ENCODE results near the gene FBXO17. TPM values are rescaled to one million over a fixed set of nuclear protein-coding genes. Genes with fewer than 3 reads are reported as not detected.
A peak's percentile ranks its signal among the peaks of the same experiment; 100 is the strongest.

Gene FBXO17
- total RNA-seq, result 15.1 TPM

GRCh38 chr19:38975214-38975860 is at the start of gene FBXO17:
TSS of gene FBXO17 (minus strand) at chr19:38975742. CDS start at chr19:38950319, 25,423 bp downstream.
- Histone ChIP-seq H3K4me1 (ENCODE audit: control insufficient read depth in 3 of 3, insufficient read depth in 3 of 3, low read length in 3 of 3) (peaks cover 0 to 13% (median 6%) of the 10 kb centered on the region in 3 donors), H3K27me3 (ENCODE audit: control insufficient read depth in 3 of 3, insufficient read depth in 3 of 3, low read length in 3 of 3) (peaks cover 10 to 17% (median 13%) of the 10 kb centered on the region in 3 donors), H3K4me3 (ENCODE audit: low read length in 3 of 3) (peak within 1 kb of the TSS; percentile 52 to 67 (median 59)), H3K9ac (ENCODE audit: low read depth in 1 of 3, low read length in 3 of 3) (peak within 1 kb of the TSS; percentile 53 to 79 (median 73)), H3K27ac (ENCODE audit: low read depth, low read length) (peak within 1 kb of the TSS; percentile 41), H3K36me3 (ENCODE audit: control insufficient read depth in 3 of 3, insufficient read depth in 3 of 3, low read length in 3 of 3) (no peaks in the 10 kb centered on the region), H3K9me3 (ENCODE audit: control insufficient read depth in 3 of 3, low read length in 3 of 3) (no peaks in the 10 kb centered on the region)

GRCh38 chr19:39024875-39025641 is 49.5 kb upstream of the FBXO17 start:
- peaks cover 0 to 3% (median 0%) of the 10 kb centered on the region in 3 donors for H3K9me3 ChIP-seq (ENCODE audit: control insufficient read depth in 3 of 3, low read length in 3 of 3)

GRCh38 chr19:39021063-39021462 is 45.5 kb upstream of the FBXO17 start:
- Histone ChIP-seq H3K36me3 (ENCODE audit: control insufficient read depth in 3 of 3, insufficient read depth in 3 of 3, low read length in 3 of 3) (no peaks in the 10 kb centered on the region), H3K4me3 (ENCODE audit: low read length in 3 of 3) (no peak overlapping the region), H3K27me3 (ENCODE audit: control insufficient read depth in 3 of 3, insufficient read depth in 3 of 3, low read length in 3 of 3) (no peaks in the 10 kb centered on the region), H3K4me1 (ENCODE audit: control insufficient read depth in 3 of 3, insufficient read depth in 3 of 3, low read length in 3 of 3) (no peaks in the 10 kb centered on the region), H3K9me3 (ENCODE audit: control insufficient read depth in 3 of 3, low read length in 3 of 3) (peaks cover 0 to 3% (median 0%) of the 10 kb centered on the region in 3 donors), H3K9ac (ENCODE audit: low read depth in 1 of 3, low read length in 3 of 3) (no peak overlapping the region), H3K27ac (ENCODE audit: low read depth, low read length) (no peak overlapping the region)

More at GRCh38 chr19:39024875-39025641, 49.5 kb upstream of the FBXO17 start:
- H3K36me3 ChIP-seq (ENCODE audit: control insufficient read depth in 3 of 3, insufficient read depth in 3 of 3, low read length in 3 of 3), result peaks cover 0 to 5% (median 0%) of the 10 kb centered on the region in 3 donors
- no peak overlapping the region for H3K9ac ChIP-seq (ENCODE audit: low read depth in 1 of 3, low read length in 3 of 3)
- no peak overlapping the region for H3K27ac ChIP-seq (ENCODE audit: low read depth, low read length)
- H3K27me3 ChIP-seq (ENCODE audit: control insufficient read depth in 3 of 3, insufficient read depth in 3 of 3, low read length in 3 of 3), result no peaks in the 10 kb centered on the region
- H3K4me3 ChIP-seq (ENCODE audit: low read length in 3 of 3), result no peak overlapping the region
- H3K4me1 ChIP-seq (ENCODE audit: control insufficient read depth in 3 of 3, insufficient read depth in 3 of 3, low read length in 3 of 3), result no peaks in the 10 kb centered on the region

GRCh38 chr19:39017646-39018045 is 42.1 kb upstream of the FBXO17 start:
- Histone ChIP-seq H3K9ac (ENCODE audit: low read depth in 1 of 3, low read length in 3 of 3) (no peak overlapping the region), H3K4me1 (ENCODE audit: control insufficient read depth in 3 of 3, insufficient read depth in 3 of 3, low read length in 3 of 3) (no peaks in the 10 kb centered on the region), H3K4me3 (ENCODE audit: low read length in 3 of 3) (no peak overlapping the region), H3K27ac (ENCODE audit: low read depth, low read length) (no peak overlapping the region), H3K36me3 (ENCODE audit: control insufficient read depth in 3 of 3, insufficient read depth in 3 of 3, low read length in 3 of 3) (no peaks in the 10 kb centered on the region), H3K9me3 (ENCODE audit: control insufficient read depth in 3 of 3, low read length in 3 of 3) (peaks cover 0 to 3% (median 0%) of the 10 kb centered on the region in 3 donors), H3K27me3 (ENCODE audit: control insufficient read depth in 3 of 3, insufficient read depth in 3 of 3, low read length in 3 of 3) (no peaks in the 10 kb centered on the region)

- H3K9me3 ChIP-seq (ENCODE audit: control insufficient read depth in 3 of 3, low read length in 3 of 3), result peaks cover 0 to 3% (median 0%) of the 10 kb centered on the region in 3 donors
- no peaks in the 10 kb centered on the region for H3K27me3 ChIP-seq (ENCODE audit: control insufficient read depth in 3 of 3, insufficient read depth in 3 of 3, low read length in 3 of 3)
- no peak overlapping the region for H3K9ac ChIP-seq (ENCODE audit: low read depth in 1 of 3, low read length in 3 of 3)
- H3K4me1 ChIP-seq (ENCODE audit: control insufficient read depth in 3 of 3, insufficient read depth in 3 of 3, low read length in 3 of 3), result no peaks in the 10 kb centered on the region
- H3K36me3 ChIP-seq (ENCODE audit: control insufficient read depth in 3 of 3, insufficient read depth in 3 of 3, low read length in 3 of 3), result no peaks in the 10 kb centered on the region
- H3K4me3 ChIP-seq (ENCODE audit: low read length in 3 of 3), result no peak overlapping the region
- H3K27ac ChIP-seq (ENCODE audit: low read depth, low read length), result no peak overlapping the region
These were observed 41.5 kb upstream of the FBXO17 start for GRCh38 chr19:39017026-39017425.

GRCh38 chr19:39014037-39014436 is 38.5 kb upstream of the FBXO17 start:
- Histone ChIP-seq H3K27me3 (ENCODE audit: control insufficient read depth in 3 of 3, insufficient read depth in 3 of 3, low read length in 3 of 3) (no peaks in the 10 kb centered on the region), H3K9ac (ENCODE audit: low read depth in 1 of 3, low read length in 3 of 3) (no peak overlapping the region), H3K4me1 (ENCODE audit: control insufficient read depth in 3 of 3, insufficient read depth in 3 of 3, low read length in 3 of 3) (no peaks in the 10 kb centered on the region), H3K4me3 (ENCODE audit: low read length in 3 of 3) (no peak overlapping the region), H3K36me3 (ENCODE audit: control insufficient read depth in 3 of 3, insufficient read depth in 3 of 3, low read length in 3 of 3) (no peaks in the 10 kb centered on the region), H3K27ac (ENCODE audit: low read depth, low read length) (no peak overlapping the region), H3K9me3 (ENCODE audit: control insufficient read depth in 3 of 3, low read length in 3 of 3) (no peaks in the 10 kb centered on the region)

GRCh38 chr19:39009001-39009400 is 33.5 kb upstream of the FBXO17 start:
- no peak overlapping the region for H3K4me3 ChIP-seq (ENCODE audit: low read length in 3 of 3)

GRCh38 chr19:39008137-39008536 is 32.6 kb upstream of the FBXO17 start:
- Histone ChIP-seq H3K27ac (ENCODE audit: low read depth, low read length) (no peak overlapping the region), H3K9me3 (ENCODE audit: control insufficient read depth in 3 of 3, low read length in 3 of 3) (no peaks in the 10 kb centered on the region), H3K4me3 (ENCODE audit: low read length in 3 of 3) (no peak overlapping the region), H3K9ac (ENCODE audit: low read depth in 1 of 3, low read length in 3 of 3) (no peak overlapping the region), H3K4me1 (ENCODE audit: control insufficient read depth in 3 of 3, insufficient read depth in 3 of 3, low read length in 3 of 3) (no peaks in the 10 kb centered on the region), H3K36me3 (ENCODE audit: control insufficient read depth in 3 of 3, insufficient read depth in 3 of 3, low read length in 3 of 3) (no peaks in the 10 kb centered on the region), H3K27me3 (ENCODE audit: control insufficient read depth in 3 of 3, insufficient read depth in 3 of 3, low read length in 3 of 3) (no peaks in the 10 kb centered on the region)

More at GRCh38 chr19:39009001-39009400, 33.5 kb upstream of the FBXO17 start:
- Histone ChIP-seq H3K27me3 (ENCODE audit: control insufficient read depth in 3 of 3, insufficient read depth in 3 of 3, low read length in 3 of 3) (no peaks in the 10 kb centered on the region), H3K9ac (ENCODE audit: low read depth in 1 of 3, low read length in 3 of 3) (no peak overlapping the region), H3K36me3 (ENCODE audit: control insufficient read depth in 3 of 3, insufficient read depth in 3 of 3, low read length in 3 of 3) (no peaks in the 10 kb centered on the region), H3K27ac (ENCODE audit: low read depth, low read length) (no peak overlapping the region), H3K4me1 (ENCODE audit: control insufficient read depth in 3 of 3, insufficient read depth in 3 of 3, low read length in 3 of 3) (no peaks in the 10 kb centered on the region), H3K9me3 (ENCODE audit: control insufficient read depth in 3 of 3, low read length in 3 of 3) (no peaks in the 10 kb centered on the region)

GRCh38 chr19:39007096-39007495 is 31.6 kb upstream of the FBXO17 start:
- no peak overlapping the region for H3K27ac ChIP-seq (ENCODE audit: low read depth, low read length)
- no peak overlapping the region for H3K4me3 ChIP-seq (ENCODE audit: low read length in 3 of 3)
- peaks cover 0 to 4% (median 0%) of the 10 kb centered on the region in 3 donors for H3K27me3 ChIP-seq (ENCODE audit: control insufficient read depth in 3 of 3, insufficient read depth in 3 of 3, low read length in 3 of 3)
- H3K4me1 ChIP-seq (ENCODE audit: control insufficient read depth in 3 of 3, insufficient read depth in 3 of 3, low read length in 3 of 3), result no peaks in the 10 kb centered on the region
- no peaks in the 10 kb centered on the region for H3K9me3 ChIP-seq (ENCODE audit: control insufficient read depth in 3 of 3, low read length in 3 of 3)
- no peak overlapping the region for H3K9ac ChIP-seq (ENCODE audit: low read depth in 1 of 3, low read length in 3 of 3)
- no peaks in the 10 kb centered on the region for H3K36me3 ChIP-seq (ENCODE audit: control insufficient read depth in 3 of 3, insufficient read depth in 3 of 3, low read length in 3 of 3)

- no peak overlapping the region for H3K27ac ChIP-seq (ENCODE audit: low read depth, low read length)
- no peak overlapping the region for H3K4me3 ChIP-seq (ENCODE audit: low read length in 3 of 3)
- H3K4me1 ChIP-seq (ENCODE audit: control insufficient read depth in 3 of 3, insufficient read depth in 3 of 3, low read length in 3 of 3), result no peaks in the 10 kb centered on the region
- H3K9ac ChIP-seq (ENCODE audit: low read depth in 1 of 3, low read length in 3 of 3), result no peak overlapping the region
- H3K9me3 ChIP-seq (ENCODE audit: control insufficient read depth in 3 of 3, low read length in 3 of 3), result no peaks in the 10 kb centered on the region
- peaks cover 0 to 9% (median 6%) of the 10 kb centered on the region in 3 donors for H3K27me3 ChIP-seq (ENCODE audit: control insufficient read depth in 3 of 3, insufficient read depth in 3 of 3, low read length in 3 of 3)
- no peaks in the 10 kb centered on the region for H3K36me3 ChIP-seq (ENCODE audit: control insufficient read depth in 3 of 3, insufficient read depth in 3 of 3, low read length in 3 of 3)
These were observed 28.9 kb upstream of the FBXO17 start for GRCh38 chr19:39004403-39004802.

All from skeletal muscle tissue (tissue), 4 donors.